ENCODE data around the gene FAM114A1. TPM values are rescaled to one million over a fixed set of nuclear protein-coding genes. Genes with fewer than 3 reads are reported as not detected.

FAM114A1 gene
- total RNA-seq, 4 donors from 2014 or later: 59.8 to 132 (median 103) TPM

GRCh38 chr4:38868059-38868960, 704 bp downstream of the FAM114A1 start:
- ATAC-seq (ENCODE audit: low FRiP score) (peak; percentile 57), DNase-seq (ENCODE audit: low spot score) (no peak)
- TF ChIP-seq CTCF (IDR thresholded peaks at IDR 0.05): no peak

- no peak for DNase-seq (ENCODE audit: low spot score)
- no peak for TF ChIP-seq CTCF (IDR thresholded peaks at IDR 0.05)
- ATAC-seq (ENCODE audit: low FRiP score): no peak
Measured at GRCh38 chr4:38869511-38869910, 1.9 kb downstream of the FAM114A1 start.

GRCh38 chr4:38870098-38870808, 2.6 kb downstream of the FAM114A1 start:
- no peak for DNase-seq (ENCODE audit: low spot score)
- no peak for TF ChIP-seq CTCF (IDR thresholded peaks at IDR 0.05)
- no peak for ATAC-seq (ENCODE audit: low FRiP score)

- DNase-seq (ENCODE audit: low spot score) (no peak), ATAC-seq (ENCODE audit: low FRiP score) (no peak)
- no peak for TF ChIP-seq CTCF (IDR thresholded peaks at IDR 0.05)
Measured at GRCh38 chr4:38871593-38871992, 4.0 kb downstream of the FAM114A1 start.

- DNase-seq (ENCODE audit: low spot score) (no peak), ATAC-seq (ENCODE audit: low FRiP score) (no peak)
- TF ChIP-seq CTCF (IDR thresholded peaks at IDR 0.05): no peak
Measured at GRCh38 chr4:38872620-38873019, 5.0 kb downstream of the FAM114A1 start.

- DNase-seq (ENCODE audit: low spot score) (no peak), ATAC-seq (ENCODE audit: low FRiP score) (no peak)
- no peak for TF ChIP-seq CTCF (IDR thresholded peaks at IDR 0.05)
Measured at GRCh38 chr4:38873290-38873944, 5.8 kb downstream of the FAM114A1 start.
